DMS53 treated with DMSO at 0.1 percent for 48 hours (cell line): ENCODE measurements around the gene FES.
A peak's percentile ranks its signal among the peaks of the same experiment; 100 is the strongest.
"Not testable (repeated sequence)": the region's sequence is repeated elsewhere in the genome, so short reads cannot be mapped to it uniquely, and the experiment has no call there.

Source experiments
- DNase-seq: peaks from one replicate; lab custom pipeline; 2025; ENCODE audit not compliant: unreplicated experiment; lab: John Stamatoyannopoulos, UW

Gene FES

DNA sequence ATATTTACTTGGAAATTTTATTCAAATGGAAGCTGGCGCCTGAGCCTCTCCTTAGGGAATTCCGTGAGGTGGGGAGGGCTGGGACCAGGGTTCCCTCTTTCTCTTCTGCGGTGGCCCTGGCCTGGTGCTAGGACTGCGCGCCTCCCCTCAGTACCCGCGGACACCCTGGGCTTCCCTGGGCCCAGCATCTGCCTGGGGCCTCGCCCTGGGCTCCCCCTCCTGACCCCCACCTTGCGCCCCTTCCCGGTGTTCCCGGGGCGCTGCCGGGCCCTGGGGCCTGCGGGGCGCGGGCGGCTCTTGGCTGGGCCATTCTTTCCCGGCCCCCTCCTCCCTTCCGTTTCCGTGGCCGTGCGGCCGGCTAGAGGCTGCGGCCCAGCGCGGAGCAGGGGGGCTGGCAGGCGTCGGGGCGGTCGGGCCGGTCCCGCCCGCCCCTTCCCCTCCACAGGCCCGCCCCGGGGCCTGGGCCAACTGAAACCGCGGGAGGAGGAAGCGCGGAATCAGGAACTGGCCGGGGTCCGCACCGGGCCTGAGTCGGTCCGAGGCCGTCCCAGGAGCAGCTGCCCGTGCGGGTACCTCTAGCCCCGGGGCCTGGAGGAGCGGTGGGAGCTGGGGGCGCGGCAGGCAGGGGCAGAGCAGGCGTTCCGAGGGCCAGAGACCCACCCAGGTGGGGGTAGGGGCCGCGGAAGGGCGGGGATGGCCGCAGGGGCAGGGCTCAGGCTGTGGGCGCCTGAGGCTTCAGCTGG, at the start of gene FES:
FES (plus strand) TSS at position 529 of the 743 bp plus-strand sequence. CDS start 542 bp downstream, outside the sequence.
- DNase-seq, result no peak

GRCh38 chr15:90834626-90835025, 49.7 kb upstream of the FES start:
- DNase-seq, result no peak

GRCh38 chr15:90836296-90836871, 47.9 kb upstream of the FES start:
- peak; percentile 43 for DNase-seq

- no peak for DNase-seq
These were observed 47.2 kb upstream of the FES start for GRCh38 chr15:90837094-90837493.

- no peak for DNase-seq
These were observed 46.2 kb upstream of the FES start for GRCh38 chr15:90838139-90838538.

- no peak for DNase-seq
These were observed 45.8 kb upstream of the FES start for GRCh38 chr15:90838544-90838943.

- DNase-seq, result no peak
These were observed 44.9 kb upstream of the FES start for GRCh38 chr15:90839187-90840071.

DNA sequence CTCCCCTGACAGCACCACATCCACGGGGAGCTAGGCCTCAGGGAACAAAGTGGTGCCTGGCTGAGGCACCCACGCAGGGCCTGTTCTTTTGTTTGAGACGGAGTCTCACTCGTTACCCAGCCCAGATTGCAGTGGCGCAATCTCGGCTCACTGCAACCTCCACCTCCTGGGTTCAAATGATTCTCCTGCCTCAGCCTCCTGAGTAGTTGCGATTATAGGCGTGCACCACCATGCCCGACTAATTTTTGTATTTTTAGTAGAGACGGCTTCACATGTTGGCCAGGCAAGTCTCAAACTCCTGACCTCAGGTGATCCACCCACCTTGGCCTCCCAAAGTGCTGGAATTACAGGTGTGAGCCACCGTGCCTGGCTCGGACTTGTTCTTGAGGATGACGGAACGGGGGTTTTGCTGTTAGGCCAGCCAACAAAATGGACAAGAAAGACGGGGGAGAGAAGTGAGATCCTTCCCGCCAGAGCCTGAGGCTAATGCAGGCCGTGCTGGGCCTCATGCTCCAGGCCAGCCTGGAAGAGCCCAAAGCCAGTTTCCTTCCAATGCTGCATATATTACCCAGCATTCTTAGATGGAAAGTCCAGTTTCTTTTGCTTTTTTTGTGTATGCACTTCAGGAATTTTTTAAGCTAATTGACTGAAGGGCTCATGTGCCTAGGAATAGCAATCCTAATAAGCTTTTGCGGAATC, 44.0 kb upstream of the FES start:
- no peak for DNase-seq

DNA sequence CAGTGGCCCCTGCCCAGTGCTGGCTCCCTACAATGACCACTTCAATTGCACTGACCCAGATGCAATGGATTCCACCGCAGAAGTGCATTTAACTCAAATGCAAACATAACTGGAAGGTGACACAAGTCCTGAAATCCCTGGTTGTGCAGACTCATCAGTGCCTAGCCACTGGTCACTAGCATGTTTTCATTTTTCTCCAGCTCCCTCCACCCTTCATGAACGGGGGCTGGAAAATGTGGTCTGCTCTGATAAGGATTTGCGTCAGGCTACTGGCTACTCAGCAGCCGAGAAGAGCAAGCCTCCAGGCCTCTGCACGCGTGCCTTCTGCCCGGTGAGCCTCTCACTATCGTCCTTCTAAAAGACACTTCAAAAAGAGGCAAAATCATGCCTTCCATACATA, 43.4 kb upstream of the FES start:
- no peak for DNase-seq

DNA sequence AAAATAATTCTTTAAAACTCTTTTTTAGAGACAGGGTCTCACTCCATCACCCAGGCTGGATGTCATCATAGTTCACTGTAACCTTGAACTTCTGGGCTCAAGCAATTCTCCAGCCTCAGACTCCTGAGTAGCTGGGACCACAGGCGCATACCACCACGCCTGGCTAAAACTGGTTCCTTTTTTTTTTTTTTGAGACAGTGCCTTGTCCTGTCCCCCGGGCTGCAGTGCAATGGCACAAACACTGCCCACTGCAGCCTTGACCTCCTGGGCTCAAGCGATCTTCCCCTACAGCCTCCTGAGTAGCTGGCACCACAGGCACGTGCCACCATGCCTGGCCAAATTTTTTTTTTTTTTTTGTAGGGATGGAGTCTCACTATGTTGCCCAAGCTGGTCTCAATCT, 39.6 kb upstream of the FES start:
- no peak for DNase-seq

DNA sequence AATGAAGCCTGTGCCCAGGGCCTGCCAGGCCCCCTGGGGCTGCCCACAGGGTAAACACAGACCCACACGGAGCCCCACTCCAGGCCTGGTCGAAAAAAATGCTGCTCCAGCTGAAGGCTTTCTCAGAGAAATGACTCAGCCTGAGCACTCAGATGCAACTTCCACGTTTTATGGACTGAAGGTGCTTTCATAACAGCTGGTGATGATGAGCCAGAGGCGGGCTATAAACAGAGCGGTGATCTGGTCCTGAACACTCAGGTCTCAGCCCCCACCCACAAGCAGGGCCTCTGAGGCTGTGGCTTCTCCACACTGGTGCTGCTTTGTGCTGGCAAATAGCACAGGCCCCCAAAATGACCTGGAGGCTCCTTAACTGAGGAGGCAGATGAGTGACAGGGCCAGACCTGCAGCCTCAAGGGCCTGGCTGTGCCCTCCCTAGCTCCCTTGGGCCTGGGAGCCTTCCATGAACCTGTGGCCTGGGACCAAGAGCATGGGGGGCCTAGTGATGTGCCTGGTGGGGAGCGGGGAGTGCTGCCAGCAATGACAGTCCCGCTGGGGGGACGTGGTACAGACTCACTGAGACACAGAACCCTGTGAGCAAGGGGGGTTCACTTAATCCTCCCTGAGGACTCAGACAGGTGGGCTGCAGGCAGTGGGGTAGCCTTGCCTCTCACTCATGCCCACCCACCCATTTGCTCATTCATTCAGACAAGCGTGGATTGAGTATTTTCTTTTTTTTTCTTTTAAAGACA, 38.9 kb upstream of the FES start:
- peak; percentile 40 for DNase-seq

DNA sequence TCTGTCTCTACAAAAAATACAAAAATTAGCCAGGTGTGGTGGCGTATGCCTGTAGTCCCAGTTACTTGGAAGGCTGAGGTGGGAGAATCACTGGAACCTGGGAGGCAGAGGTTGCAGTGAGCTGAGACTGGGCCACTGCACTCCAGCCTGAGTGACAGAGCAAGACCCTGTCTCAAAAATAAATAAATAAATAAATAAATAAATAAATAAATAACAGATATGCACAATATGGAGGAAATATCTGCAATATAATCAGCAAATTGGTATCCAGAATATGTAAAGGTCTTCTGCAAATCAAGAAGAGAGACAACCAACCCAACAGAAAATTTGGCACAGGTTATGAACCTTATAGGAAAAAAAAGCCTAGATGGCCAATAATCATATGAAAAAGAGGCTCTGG, 34.9 kb upstream of the FES start:
- DNase-seq, result not testable (repeated sequence)

DNA sequence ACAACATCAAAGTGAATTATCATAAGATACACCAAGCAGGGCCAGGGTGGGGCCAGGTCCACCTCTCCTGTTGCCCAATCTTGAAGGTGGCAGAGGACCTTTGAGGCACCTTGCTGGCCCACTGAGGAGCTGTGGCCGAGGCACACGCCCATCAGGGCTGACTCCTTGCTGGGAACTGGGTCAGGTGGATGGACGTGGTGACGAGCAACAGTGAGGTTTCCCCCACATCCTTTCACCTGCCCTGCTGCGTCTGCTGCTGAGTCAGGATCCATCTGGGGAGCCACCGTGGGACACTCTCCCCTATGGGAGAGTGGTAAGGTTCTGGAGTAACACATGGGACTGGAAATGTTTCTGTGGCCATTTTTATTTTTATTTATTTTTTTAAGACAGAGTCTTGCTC, 33.2 kb upstream of the FES start:
- no peak for DNase-seq

- DNase-seq, result no peak
These were observed 32.4 kb upstream of the FES start for GRCh38 chr15:90851940-90852339.

- DNase-seq, result no peak
These were observed 29.2 kb upstream of the FES start for GRCh38 chr15:90855139-90855538.

DNA sequence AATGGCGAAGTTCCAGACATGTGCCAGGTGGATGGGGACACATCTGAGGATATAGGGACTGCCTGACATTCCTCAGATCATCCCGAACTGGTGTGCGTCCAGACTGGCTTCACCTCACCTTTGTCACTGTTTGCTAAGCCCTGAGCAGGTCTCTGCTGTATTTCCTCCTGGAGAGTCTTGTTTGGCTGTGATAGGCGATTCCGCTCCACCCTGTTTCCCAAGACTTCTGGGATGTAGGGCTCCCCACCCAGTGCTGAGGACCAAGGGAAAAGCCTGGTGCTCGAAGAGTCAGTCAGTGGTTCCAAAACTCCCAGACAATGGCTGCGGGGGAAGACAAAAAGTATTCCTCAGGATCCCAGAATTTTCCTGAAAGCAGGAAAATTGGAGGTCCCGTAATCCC, 27.0 kb upstream of the FES start:
- DNase-seq, result no peak

DNA sequence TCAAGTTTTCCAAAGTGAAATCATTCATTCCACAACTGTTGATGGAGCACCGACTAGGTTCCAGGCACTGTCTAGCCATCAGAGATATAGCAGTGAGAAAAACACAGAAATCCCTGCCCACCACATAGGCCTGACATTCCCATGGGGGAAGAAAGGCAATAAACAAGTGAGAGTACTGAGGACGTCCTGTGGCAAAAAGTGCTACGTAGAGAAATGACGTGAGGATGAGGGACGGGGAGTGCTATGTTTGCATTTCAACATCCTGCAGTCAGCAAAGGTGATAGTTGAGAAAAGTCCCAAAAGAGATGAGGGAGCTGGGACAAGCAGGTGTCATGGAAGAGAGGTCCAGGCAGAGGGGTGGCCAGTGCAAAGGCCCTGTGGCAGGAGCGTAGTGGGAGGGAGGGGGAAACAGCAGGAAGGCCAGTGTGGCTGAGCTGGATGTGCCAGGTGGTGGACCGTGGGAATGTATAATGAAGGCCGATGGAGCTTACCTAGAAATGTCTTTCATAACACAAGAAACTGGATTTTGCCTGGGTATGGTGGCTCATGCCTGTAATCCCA, 26.3 kb upstream of the FES start:
- no peak for DNase-seq

- DNase-seq, result peak; percentile 3
These were observed 24.8 kb upstream of the FES start for GRCh38 chr15:90859234-90860131.

- DNase-seq, result no peak
These were observed 23.9 kb upstream of the FES start for GRCh38 chr15:90860450-90860849.
